GM03348 (cell line): ENCODE results near the gene VAV3.

Source experiments
- DNase-seq: peaks from one replicate; pipeline ENCODE4 v3.0.0; 2012; ENCODE audit warnings: low spot score

The VAV3 gene

GRCh38 chr1:107789817-107790524, 175.0 kb downstream of the VAV3 start:
- DNase-seq = no peak

- DNase-seq = no peak
Measured at GRCh38 chr1:107788206-107789202, 176.5 kb downstream of the VAV3 start.

- DNase-seq = no peak
Measured at GRCh38 chr1:107787299-107787698, 177.7 kb downstream of the VAV3 start.

GRCh38 chr1:107786203-107786845, 178.7 kb downstream of the VAV3 start:
- no peak for DNase-seq

GRCh38 chr1:107785496-107786202, 179.3 kb downstream of the VAV3 start:
- DNase-seq = no peak

- DNase-seq = peak; percentile 53
Measured at GRCh38 chr1:107782217-107782845, 182.6 kb downstream of the VAV3 start.

- no peak for DNase-seq
Measured at GRCh38 chr1:107781245-107781644, 183.7 kb downstream of the VAV3 start.

GRCh38 chr1:107777664-107778047, 187.3 kb downstream of the VAV3 start:
- no peak for DNase-seq

- DNase-seq = no peak
Measured at GRCh38 chr1:107776900-107777663, 187.9 kb downstream of the VAV3 start.

- DNase-seq = no peak
Measured at GRCh38 chr1:107771377-107771776, 193.6 kb downstream of the VAV3 start.

- no peak for DNase-seq
Measured at GRCh38 chr1:107767156-107767582, 197.8 kb downstream of the VAV3 start.

GRCh38 chr1:107766533-107766932, 198.4 kb downstream of the VAV3 start:
- DNase-seq = no peak

- no peak for DNase-seq
Measured at GRCh38 chr1:107762751-107763390, 202.1 kb downstream of the VAV3 start.

GRCh38 chr1:107760065-107760464, 204.9 kb downstream of the VAV3 start:
- no peak for DNase-seq

GRCh38 chr1:107750364-107750959, 214.5 kb downstream of the VAV3 start:
- DNase-seq = peak; percentile 70

GRCh38 chr1:107748531-107748930, 216.4 kb downstream of the VAV3 start:
- DNase-seq = peak; percentile 37

GRCh38 chr1:107741242-107741641, 223.7 kb downstream of the VAV3 start:
- no peak for DNase-seq

- no peak for DNase-seq
Measured at GRCh38 chr1:107740579-107740978, 224.4 kb downstream of the VAV3 start.

GRCh38 chr1:107739651-107740050, 225.3 kb downstream of the VAV3 start:
- no peak for DNase-seq

GRCh38 chr1:107739201-107739600, 225.8 kb downstream of the VAV3 start:
- DNase-seq = no peak
